Fibroblast of pulmonary artery (primary cell): ENCODE measurements around the gene IL6.

Experiments used
- DNase-seq: peaks from one replicate; pipeline ENCODE4 v3.0.0-alpha.2; 2010; ENCODE audit warnings: low read depth
- H3K4me3 ChIP-seq: replicated peaks from 2 replicates; pipeline ENCODE4 v1.5.1; 2011; ENCODE audit warnings: low read depth, mild to moderate bottlenecking, control low read depth, low read length, moderate library complexity
- TF ChIP-seq, protein P1 (sequence below): IDR thresholded peaks from 2 replicates; pipeline ENCODE4 v1.5.1; 2011; ENCODE audit warnings: mild to moderate bottlenecking, control low read depth, low read length, inconsistent platforms; ENCODE audit errors: missing control alignments

The IL6 gene

DNA sequence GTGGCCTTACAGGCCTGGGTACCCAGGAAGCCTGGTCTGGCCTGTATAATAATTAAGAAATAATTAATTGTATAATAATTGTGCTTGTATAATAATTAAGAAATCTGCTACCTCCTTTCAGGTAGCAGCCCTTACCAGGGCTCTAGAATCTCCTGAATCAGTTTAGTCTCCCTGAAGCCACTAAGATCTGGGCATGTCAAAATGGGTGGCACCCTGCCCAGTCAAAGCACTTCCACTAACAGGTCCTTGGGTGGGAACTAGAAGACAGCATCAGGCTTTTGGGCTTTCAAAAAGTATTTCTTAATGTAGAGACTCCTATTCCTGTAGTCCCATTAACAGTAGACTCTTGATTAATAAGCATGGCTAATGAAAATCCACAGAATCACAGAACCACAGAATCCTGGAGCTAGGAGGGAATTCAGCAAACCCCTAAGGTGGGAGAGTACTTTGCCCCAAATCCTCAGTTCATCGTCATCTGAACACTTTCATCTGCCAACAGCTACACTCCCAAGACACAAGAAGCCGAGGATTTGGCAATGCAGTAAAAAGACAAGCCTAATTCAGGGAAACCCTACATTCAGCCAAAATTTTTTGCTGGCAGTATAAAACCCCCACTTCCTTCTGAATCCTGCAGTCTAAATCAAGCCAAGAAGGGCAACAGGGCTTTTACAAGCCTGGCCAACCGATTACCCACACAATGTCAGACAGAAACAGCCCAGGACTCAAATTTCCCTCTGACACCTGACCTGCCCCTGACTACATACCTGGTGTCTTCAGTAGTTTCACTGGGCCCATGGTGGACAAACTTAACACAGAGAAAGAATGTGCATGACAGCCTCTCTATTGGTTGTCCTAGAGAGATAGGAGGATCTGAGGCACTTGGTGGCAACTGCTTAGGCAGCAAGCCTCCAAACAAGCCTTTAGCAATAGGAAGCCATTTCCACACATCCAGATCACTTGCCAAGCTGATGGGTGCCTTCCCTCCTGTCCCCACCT is 5.9 kb upstream of the IL6 start:
- H3K4me3 ChIP-seq: no peak overlapping the region
- peak; percentile 55 for DNase-seq
- TF ChIP-seq, protein P1, sequence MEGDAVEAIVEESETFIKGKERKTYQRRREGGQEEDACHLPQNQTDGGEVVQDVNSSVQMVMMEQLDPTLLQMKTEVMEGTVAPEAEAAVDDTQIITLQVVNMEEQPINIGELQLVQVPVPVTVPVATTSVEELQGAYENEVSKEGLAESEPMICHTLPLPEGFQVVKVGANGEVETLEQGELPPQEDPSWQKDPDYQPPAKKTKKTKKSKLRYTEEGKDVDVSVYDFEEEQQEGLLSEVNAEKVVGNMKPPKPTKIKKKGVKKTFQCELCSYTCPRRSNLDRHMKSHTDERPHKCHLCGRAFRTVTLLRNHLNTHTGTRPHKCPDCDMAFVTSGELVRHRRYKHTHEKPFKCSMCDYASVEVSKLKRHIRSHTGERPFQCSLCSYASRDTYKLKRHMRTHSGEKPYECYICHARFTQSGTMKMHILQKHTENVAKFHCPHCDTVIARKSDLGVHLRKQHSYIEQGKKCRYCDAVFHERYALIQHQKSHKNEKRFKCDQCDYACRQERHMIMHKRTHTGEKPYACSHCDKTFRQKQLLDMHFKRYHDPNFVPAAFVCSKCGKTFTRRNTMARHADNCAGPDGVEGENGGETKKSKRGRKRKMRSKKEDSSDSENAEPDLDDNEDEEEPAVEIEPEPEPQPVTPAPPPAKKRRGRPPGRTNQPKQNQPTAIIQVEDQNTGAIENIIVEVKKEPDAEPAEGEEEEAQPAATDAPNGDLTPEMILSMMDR: no peak

DNA sequence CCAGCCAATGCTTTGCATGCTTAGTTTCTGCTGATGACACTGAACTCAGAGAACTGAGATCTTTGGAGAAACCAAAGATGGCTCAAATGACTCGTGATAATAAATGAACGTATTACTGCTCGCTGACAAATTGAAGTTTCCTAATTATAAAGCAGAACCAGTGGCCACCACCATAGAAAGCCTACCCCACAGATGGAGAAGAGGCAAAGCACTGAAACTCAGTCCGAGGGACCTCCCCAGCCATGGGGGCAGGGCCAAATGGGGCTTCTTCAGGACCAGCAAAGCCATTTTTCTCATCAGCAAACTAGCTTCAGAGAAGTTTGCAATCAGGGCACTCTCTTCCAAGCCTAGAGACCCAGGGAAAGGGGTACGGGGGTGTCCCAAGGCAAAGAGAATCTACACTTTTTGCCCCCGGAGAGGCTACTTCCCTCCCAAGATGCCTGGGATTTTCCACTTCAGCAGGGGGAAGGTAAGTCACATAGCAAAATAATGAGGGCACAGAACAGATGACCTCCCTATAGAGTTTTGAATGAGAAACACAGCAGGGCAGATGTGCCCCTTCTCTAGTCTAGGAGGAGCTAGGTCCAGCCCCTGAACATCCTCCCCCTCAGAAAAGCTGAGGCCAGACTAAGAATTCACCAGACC is 4.3 kb upstream of the IL6 start:
- TF ChIP-seq, protein P1: no peak
- H3K4me3 ChIP-seq: no peak overlapping the region
- no peak for DNase-seq

DNA sequence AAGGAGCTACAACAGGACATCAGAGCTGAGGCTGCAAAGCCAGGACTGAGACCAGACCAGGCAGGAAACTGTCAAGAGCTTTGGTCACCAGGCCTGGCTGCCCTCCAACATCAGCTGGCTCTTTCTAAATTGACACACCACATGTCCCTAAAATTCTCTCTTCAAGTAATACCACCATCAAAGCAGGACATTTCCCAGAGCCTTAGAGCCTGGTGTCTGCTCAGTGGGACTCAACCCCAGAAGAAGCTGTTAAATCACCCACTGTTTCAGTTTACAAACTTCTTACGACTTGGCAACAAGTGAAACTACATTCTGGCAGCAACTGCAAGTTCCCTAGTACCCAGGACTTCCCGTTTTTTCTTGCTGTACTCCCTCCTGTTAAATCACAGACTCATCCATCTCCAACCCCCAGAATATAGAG is 3.8 kb upstream of the IL6 start:
- DNase-seq: peak; percentile 56
- TF ChIP-seq, protein P1: no peak
- no peak overlapping the region for H3K4me3 ChIP-seq

DNA sequence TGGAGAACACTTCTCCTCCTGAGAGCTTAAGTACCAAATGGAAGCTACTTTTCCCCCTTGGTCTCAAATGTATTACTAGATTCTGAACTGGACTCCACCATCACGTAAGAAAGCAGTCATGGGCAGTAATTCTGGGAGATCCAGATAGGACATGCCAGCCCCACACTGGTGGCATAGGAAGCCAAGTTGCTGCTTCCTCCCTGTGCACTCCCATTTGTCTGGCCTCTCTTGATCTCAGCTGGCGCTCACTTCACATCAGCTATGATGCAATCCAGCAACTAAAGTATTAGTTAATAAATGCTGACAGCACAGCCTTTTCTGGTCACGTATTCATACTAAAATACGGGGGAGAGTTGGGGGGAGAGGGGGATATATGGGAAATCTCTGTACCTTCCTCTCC is 3.4 kb upstream of the IL6 start:
- no peak overlapping the region for H3K4me3 ChIP-seq
- peak; percentile 65 for DNase-seq
- TF ChIP-seq, protein P1: no peak

DNA sequence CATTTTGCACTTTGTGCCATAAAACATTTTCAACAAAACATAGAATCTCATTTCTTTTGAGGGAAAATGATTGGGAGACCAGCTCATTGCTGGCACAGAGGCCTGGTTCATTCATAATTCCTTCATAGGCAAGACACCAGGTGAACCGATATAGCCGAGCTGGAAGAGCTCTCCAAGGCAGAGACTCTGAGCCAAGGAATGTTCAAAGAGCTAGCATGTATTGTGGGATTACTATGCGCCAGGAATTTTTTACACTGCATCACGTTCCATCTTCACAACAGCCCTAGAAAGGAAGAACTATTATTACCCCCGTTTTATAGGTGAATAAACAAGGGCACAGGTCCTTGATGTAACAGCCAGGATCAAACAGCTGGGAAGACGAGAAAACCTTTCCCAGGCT is 2.1 kb upstream of the IL6 start:
- DNase-seq: peak; percentile 11
- no peak overlapping the region for H3K4me3 ChIP-seq
- TF ChIP-seq, protein P1: no peak

DNA sequence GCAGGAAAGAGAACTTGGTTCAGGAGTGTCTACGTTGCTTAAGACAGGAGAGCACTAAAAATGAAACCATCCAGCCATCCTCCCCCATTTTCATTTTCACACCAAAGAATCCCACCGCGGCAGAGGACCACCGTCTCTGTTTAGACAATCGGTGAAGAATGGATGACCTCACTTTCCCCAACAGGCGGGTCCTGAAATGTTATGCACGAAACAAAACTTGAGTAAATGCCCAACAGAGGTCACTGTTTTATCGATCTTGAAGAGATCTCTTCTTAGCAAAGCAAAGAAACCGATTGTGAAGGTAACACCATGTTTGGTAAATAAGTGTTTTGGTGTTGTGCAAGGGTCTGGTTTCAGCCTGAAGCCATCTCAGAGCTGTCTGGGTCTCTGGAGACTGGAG is 1.4 kb upstream of the IL6 start:
- TF ChIP-seq, protein P1: no peak
- DNase-seq: peak; percentile 36
- no peak overlapping the region for H3K4me3 ChIP-seq
